Stimulated activated naive CD8-positive, alpha-beta T cell treated with anti-CD3 and anti-CD28 coated beads, Interleukin-15, Interleukin-2, amounts not matched to agents 100 U/mL and 50 U/mL, for 24 hours (primary cell): ENCODE results near the gene FAM110A.
A peak's percentile ranks its signal among the peaks of the same experiment; 100 is the strongest.
"Not testable (repeated sequence)": the region's sequence is repeated elsewhere in the genome, so short reads cannot be mapped to it uniquely, and the experiment has no call there.

ENCODE experiments used
- ATAC-seq: fragments of 150-1000 bp; cut with Tn5 transposase; one replicate; pipeline ENCODE4 v1.10.0; 2021
- DNase-seq: peaks from one replicate; pipeline ENCODE4 v3.0.0; 2021

Gene FAM110A

GRCh38 chr20:833450-834150 lies at the start of gene FAM110A:
TSS of gene FAM110A (plus strand) at chr20:833715. CDS start at chr20:844805, 11,090 bp downstream.
- ATAC-seq = peak; percentile 93
- peak; percentile 97 for DNase-seq

GRCh38 chr20:787825-788224 lies 45.7 kb upstream of the FAM110A start:
- no peak for DNase-seq
- ATAC-seq = no peak

- ATAC-seq (no peak), DNase-seq (no peak)
Measured at GRCh38 chr20:791056-791455, 42.5 kb upstream of the FAM110A start.

DNA sequence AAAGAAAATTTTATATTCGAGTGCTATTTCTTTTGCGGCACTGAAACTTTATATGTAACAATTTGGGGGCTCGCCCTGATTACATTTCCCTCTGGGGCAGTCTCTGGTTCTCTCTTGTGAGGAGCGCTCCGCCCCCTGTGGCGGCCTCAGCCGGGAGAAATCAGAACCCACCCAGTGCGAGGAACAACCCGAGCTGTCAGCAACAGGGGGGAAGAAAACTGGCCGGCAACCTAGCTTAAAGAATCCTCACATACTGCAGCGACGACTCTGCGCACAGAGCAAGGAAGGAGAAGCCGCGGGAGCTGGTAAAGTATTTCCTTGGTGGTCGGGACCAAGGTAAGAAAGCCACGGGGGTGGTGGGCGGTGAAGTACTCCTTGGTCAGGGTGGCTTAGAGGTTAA lies 41.3 kb upstream of the FAM110A start:
- DNase-seq = no peak
- ATAC-seq = no peak

DNA sequence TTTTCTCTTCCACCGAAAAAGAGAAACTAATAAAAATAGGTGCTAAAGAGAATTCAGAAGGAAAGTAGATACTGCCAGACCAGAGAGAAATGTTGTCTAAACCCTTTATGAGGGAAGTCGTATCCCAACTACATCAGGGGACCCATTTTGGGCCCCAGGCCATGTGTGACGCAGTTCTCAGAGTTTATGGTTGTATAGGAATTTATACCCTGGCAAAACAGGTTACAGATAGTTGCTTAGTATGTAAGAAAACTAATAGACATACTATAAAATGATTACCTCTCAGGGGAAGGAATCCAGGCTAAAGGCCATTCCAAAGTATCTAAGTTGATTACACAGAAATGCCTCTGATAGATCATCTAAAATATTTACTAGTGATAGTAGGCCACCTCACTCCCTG lies 36.6 kb upstream of the FAM110A start:
- DNase-seq = no peak
- ATAC-seq = no peak

GRCh38 chr20:798746-799145 lies 34.8 kb upstream of the FAM110A start:
- not testable (repeated sequence) for DNase-seq, ATAC-seq

GRCh38 chr20:800026-800425 lies 33.5 kb upstream of the FAM110A start:
- not testable (repeated sequence) for ATAC-seq, DNase-seq

- no peak for ATAC-seq
- no peak for DNase-seq
Measured at GRCh38 chr20:801678-802077, 31.8 kb upstream of the FAM110A start.

DNA sequence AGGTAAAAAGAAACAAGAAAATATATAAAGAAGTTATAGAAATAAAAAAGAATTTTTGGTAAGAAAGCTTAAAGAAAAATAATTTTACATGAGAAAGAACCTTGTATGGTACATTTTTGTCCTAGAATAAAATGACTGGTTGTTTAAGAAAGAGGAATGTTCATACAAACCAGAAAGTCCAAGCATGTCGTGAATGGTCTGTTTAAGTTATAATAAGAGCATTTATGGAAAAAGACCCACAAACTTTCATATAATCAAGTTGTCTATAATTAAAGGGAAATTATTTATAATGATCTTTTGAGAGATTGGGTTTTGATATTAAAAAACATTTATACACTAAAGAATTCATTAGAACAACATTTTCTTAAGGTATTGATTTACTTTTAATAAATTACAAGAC lies 27.8 kb upstream of the FAM110A start:
- DNase-seq = no peak
- ATAC-seq = no peak

DNA sequence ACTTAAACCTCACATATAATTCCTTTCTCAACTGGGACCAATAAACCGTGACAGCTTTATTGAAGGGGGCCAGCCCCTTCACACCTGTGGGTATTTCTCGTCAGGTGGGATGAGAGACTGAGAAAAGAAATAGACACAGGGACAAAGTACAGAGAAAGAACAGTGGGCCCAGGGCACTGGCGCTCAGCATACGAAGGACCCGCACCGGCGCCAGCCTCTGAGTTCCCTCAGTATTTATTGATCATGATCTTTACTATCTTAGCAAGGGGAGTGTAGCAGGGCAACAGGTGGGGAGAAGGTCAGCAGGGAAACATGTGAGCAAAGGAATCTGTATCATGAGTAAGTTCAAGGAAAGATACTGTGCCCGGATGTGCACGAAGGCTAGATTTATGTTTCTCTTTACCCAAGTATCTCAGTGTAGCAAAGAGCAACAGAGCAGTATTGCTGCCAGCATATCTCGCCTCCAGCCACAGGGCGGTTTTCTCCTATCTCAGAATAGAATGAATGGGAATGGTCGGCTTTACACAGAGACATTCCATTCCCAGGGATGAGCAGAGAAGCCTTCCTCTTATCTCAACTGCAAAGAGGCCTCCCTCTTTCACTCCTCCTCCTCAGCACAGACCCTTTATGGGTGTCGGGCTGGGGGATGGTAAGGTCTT lies 21.6 kb upstream of the FAM110A start:
- ATAC-seq, DNase-seq: not testable (repeated sequence)

DNA sequence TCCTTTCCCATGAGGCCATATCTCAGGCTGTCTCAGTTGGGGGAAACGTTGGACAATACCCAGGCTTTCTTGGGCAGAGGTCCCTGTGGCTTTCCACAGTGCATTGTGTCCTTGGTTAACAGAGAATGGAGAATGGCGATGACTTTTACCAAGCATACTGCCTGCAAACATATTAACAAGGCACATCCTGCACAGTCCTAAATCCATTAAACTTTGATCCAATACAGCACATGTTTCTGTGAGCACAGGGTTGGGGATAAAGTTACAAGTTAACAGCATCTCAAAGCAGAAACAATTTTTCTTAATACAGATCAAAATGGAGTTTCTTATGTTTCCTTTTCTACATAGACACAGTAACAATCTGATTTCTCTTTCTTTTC lies 21.1 kb upstream of the FAM110A start:
- DNase-seq, ATAC-seq: not testable (repeated sequence)

DNA sequence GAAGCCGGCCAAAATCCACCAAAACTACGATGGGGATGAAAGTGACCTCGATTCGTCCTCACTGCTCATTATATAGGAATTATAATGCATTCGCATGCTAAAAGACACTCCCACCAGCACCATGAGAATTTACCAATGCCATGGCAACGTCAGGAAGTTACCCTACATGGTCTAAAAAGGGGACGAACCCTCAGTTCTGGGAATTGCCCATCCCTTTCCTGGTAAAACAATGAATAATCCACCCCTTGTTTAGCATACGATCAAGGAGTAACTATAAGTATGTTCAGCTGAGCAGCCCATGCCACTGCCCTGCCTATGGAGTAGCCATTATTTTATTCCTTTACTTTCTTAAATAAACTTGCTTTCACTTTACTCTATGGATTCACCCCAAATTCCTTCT lies 20.1 kb upstream of the FAM110A start:
- ATAC-seq (no peak), DNase-seq (no peak)

DNA sequence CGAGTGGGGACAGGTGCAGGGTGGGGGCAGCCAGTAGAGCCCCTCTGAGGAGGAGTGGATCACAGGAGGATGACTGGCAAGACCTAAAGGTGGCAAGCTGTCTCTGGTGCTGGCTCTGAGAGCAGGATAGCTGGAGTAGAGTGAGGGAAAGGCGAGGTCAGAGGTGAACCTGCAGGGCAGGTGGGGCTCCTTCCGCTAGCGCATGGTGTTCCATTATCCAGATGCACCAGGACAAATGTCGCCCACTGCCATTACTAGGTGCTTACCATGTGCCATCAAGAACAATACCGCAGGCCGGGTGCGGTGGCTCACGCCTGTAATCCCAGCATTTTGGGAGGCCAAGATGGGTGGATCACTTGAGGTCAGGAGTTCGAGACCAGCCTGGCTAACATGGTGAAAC lies 18.3 kb upstream of the FAM110A start:
- no peak for ATAC-seq
- no peak for DNase-seq

- DNase-seq (peak; percentile 69), ATAC-seq (peak; percentile 36)
Measured at GRCh38 chr20:815914-816606, 17.5 kb upstream of the FAM110A start.

- DNase-seq (no peak), ATAC-seq (no peak)
Measured at GRCh38 chr20:818001-818664, 15.4 kb upstream of the FAM110A start.

GRCh38 chr20:819680-820322 lies 13.7 kb upstream of the FAM110A start:
- DNase-seq = no peak
- ATAC-seq = no peak

- DNase-seq (no peak), ATAC-seq (no peak)
Measured at GRCh38 chr20:820323-820953, 13.1 kb upstream of the FAM110A start.

- no peak for DNase-seq
- ATAC-seq = no peak
Measured at GRCh38 chr20:821046-821730, 12.3 kb upstream of the FAM110A start.

DNA sequence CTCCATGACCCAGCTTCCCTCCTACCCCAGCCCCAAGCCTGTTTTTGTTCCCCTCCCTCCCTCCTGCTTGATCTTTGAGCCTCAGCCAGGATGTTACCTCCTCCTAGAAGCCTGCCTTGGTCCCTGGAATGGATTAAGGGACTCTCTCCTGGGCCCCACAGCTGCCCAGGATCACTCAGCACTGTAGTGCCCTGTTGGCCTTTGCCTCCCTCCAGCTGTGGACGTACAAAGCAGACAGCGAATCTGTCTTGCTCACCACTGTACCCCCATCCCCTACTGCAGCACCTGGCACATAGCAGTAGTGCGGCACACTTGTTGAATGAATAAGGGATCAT lies 11.8 kb upstream of the FAM110A start:
- ATAC-seq = no peak
- DNase-seq = no peak

DNA sequence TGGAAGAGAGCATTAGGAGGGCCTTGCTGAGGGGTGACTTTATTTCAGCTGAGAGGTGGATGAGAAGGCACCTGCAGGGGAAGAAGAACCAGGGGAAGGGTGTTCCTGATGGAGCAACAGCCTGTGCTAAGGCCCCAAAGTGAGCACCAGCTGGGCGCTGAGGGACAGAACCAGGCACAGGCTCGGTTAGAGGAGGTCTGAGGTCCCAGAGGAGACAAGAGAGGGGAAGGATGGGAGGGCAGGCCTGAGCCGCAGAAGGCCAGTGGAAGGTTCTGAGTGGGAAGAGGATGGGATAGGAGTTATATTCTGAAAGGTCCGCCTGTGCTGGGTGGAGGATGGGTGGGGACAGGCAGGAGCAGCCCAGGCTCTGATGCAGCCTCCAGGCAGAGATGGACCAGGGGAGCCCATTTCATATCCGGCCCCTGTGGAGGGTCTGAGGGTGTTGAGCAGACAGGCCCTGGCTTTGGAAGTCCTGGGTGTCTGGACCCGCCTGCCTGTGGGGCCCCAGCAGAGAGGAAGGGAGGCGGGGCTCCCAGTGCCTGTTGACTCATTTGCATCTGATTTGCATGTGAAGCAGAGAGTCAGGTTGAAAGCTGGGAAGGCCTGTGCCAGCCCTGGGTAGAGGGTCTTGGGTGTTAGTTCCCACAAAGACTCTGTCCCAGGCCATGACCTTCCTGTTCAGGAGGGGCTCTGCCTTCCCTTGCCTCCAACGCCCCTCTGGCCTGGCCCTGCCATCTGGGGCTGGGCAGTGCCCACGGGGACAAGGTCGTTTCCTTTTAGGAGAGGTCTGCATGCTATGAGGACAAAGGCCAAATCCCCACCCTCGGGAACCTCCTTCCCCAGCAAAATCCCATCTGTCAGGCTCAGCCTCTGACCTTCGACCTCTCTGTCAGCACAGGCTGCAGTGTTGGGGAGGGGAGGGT lies 10.6 kb upstream of the FAM110A start:
- no peak for DNase-seq
- ATAC-seq = no peak
